RPMI7951 (cell line): ENCODE measurements around the gene HCRTR2. TPM values are rescaled to one million over a fixed set of nuclear protein-coding genes. Genes with fewer than 3 reads are reported as not detected.
"Not testable (repeated sequence)": the region's sequence is repeated elsewhere in the genome, so short reads cannot be mapped to it uniquely, and the experiment has no call there.

Experiments used
- DNase-seq: peaks from one replicate; pipeline ENCODE4 v3.0.0-alpha.2; 2012; ENCODE audit warnings: low read depth
- total RNA-seq: library from RNA; depleted of rRNA; stranded (reverse); fragments of >200 nt; shearing (Covaris generic); gene quantifications from 2 replicates; pipeline ENCODE4 v1.2.3, GENCODE V29; 2014; rRNA removed

Gene HCRTR2
- total RNA-seq, result 0.20 and 0.24 TPM in 2 replicates

- DNase-seq, result no peak
These were observed at the start of gene HCRTR2 for GRCh38 chr6:55174211-55175026. Gene HCRTR2, plus strand, starts transcription at chr6:55174515. Its CDS starts 73 bp downstream, at chr6:55174588.

GRCh38 chr6:55130806-55131324, 43.5 kb upstream of the HCRTR2 start:
- DNase-seq, result no peak

DNA sequence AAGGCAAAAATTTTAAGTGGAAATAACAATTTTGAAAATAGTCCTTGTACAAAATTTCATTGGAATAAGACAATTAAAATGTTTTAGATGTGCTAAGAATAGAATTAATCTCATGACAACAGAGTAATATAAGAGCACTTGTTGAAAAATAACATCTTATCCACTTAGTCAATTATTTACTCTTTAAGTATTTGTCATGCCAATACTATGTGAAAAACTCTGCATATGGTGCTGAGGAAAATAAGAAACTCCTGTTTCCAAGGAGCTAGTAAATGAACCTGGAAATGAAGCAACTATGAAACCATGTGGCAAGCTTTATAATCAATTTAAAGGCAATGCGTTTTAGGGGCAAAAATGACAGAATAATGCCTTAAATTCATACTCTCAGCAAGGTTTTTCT, 42.7 kb upstream of the HCRTR2 start:
- DNase-seq, result no peak

GRCh38 chr6:55136916-55137315, 37.4 kb upstream of the HCRTR2 start:
- no peak for DNase-seq

- no peak for DNase-seq
These were observed 36.2 kb upstream of the HCRTR2 start for GRCh38 chr6:55137929-55138693.

GRCh38 chr6:55141611-55142010, 32.7 kb upstream of the HCRTR2 start:
- DNase-seq, result no peak

- no peak for DNase-seq
These were observed 31.7 kb upstream of the HCRTR2 start for GRCh38 chr6:55142610-55143009.

DNA sequence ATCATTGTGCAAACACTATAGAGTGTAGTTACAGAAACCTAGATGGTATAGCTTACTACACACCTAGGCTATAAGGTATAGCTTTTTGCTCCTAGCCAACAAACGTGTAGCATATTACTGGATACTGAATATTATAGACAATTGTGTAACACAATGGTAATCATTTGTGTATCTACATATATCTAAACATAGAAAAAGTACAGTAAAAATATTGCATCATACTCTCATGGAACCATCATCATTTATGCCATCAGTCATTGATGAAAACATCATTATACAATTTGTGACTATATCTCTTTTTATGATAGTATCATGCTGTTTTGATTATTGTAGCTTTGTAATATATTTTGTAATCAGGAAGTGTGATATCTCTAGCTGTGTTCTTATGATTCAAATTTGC, 21.0 kb upstream of the HCRTR2 start:
- DNase-seq, result no peak

- not testable (repeated sequence) for DNase-seq
These were observed 15.5 kb upstream of the HCRTR2 start for GRCh38 chr6:55158784-55159183.

GRCh38 chr6:55167860-55168259, 6.5 kb upstream of the HCRTR2 start:
- DNase-seq, result no peak

- DNase-seq, result no peak
These were observed 1.0 kb downstream of the HCRTR2 start for GRCh38 chr6:55175078-55176049.

- DNase-seq, result no peak
These were observed 2.6 kb downstream of the HCRTR2 start for GRCh38 chr6:55176958-55177357.

GRCh38 chr6:55180258-55180657, 5.9 kb downstream of the HCRTR2 start:
- DNase-seq, result no peak

GRCh38 chr6:55182016-55182650, 7.8 kb downstream of the HCRTR2 start:
- no peak for DNase-seq

- no peak for DNase-seq
These were observed 10.6 kb downstream of the HCRTR2 start for GRCh38 chr6:55184782-55185530.

DNA sequence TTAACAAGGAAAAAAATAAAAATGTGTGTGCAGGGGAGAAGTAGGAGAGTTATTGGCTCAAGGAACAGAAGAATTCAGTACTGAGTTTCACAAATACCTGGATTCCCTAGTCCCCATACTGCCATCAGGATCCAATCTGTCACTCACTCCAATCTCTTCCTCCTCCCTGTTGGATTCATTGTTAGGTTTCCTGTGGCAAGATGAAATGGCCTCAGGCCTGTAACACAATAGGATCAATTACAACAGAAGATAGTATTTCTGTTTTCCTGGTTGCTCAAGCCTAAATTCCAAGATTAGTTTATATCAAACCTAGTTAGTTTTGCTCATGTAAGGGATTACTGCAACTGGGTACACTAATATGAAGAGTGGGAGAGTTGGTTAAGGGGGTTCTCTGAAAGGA, 24.4 kb downstream of the HCRTR2 start:
- no peak for DNase-seq

- no peak for DNase-seq
These were observed 24.9 kb downstream of the HCRTR2 start for GRCh38 chr6:55199239-55199638.

- no peak for DNase-seq
These were observed 34.5 kb downstream of the HCRTR2 start for GRCh38 chr6:55208478-55209458.

- no peak for DNase-seq
These were observed 36.6 kb downstream of the HCRTR2 start for GRCh38 chr6:55210952-55211351.
